ENCODE measurements around the gene OR2G6. TPM values are rescaled to one million over a fixed set of nuclear protein-coding genes. Genes with fewer than 3 reads are reported as not detected.
"Not testable (repeated sequence)": the region's sequence is repeated elsewhere in the genome, so short reads cannot be mapped to it uniquely, and the experiment has no call there.

OR2G6 gene
- polyA plus RNA-seq, 1 of the 3 experiments (the other 2 are of a cell fraction), result not detected

GRCh38 chr1:248481686-248482579 lies 25.9 kb upstream of the OR2G6 start:
- H3K9ac ChIP-seq; CTCF ChIA-PET; DNase-seq; POLR2A ChIA-PET; H3K36me3 ChIP-seq (replicated peaks in 1 of 2; ENCODE audit: control insufficient read depth in 1 of 2, insufficient read depth in 2 of 2, low read length in 1 of 2); H3F3A ChIP-seq (replicated peaks; ENCODE audit: insufficient read depth); H3K4me1 ChIP-seq (ENCODE audit: control insufficient read depth in 1 of 2, insufficient read depth in 2 of 2, low read depth in 1 of 2, low read length in 1 of 2); H2AFZ ChIP-seq (ENCODE audit: low read depth); H3K27ac ChIP-seq (ENCODE audit: low read depth in 2 of 2, low read length in 1 of 2); H3K27me3 ChIP-seq (ENCODE audit: insufficient read depth); H3K79me2 ChIP-seq (ENCODE audit: insufficient read depth); H3K9me2 ChIP-seq; H3K9me3 ChIP-seq; H4K20me1 ChIP-seq (ENCODE audit: insufficient read depth): not testable (repeated sequence)
- Histone ChIP-seq H3K4me3 (ENCODE audit: low read depth in 2 of 2, low read length in 1 of 2) (peak overlapping the region in 1 of 2 experiments; percentile 12; a peak in 1 of 4 replicates), H3K4me2 (0 out of 2 replicates have a peak overlapping the region, but pooled peaks have one; percentile 37)
- 2% methylated on average over 13 of the region's 13 CpGs for WGBS (ENCODE audit: low lambda C conversion rate)

DNA sequence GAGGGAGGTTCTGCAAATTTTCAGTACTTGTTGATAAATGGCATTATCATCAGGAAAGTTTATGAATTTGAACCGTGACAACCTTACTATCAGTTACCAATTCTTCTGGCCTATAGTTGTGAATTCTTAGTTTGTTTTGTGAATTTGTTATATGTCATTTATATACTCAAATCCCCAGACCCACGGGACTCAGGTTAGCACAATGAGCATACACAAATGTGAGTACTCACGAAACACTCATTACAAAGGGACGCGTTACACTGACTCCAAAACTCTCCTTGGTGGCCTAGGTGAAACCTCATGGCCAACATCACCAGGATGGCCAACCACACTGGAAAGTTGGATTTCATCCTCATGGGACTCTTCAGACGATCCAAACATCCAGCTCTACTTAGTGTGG lies 19.6 kb upstream of the OR2G6 start, which contains the start of gene OR2T5:
OR2T5 (plus strand) TSS at position 301 of the 400 bp plus-strand sequence; CDS start at position 301, 0 bp downstream.
- H3K4me2 ChIP-seq; H3K27me3 ChIP-seq (ENCODE audit: insufficient read depth); CTCF ChIA-PET; H3K9me3 ChIP-seq; H3K4me1 ChIP-seq (ENCODE audit: control insufficient read depth in 1 of 2, insufficient read depth in 2 of 2, low read depth in 1 of 2, low read length in 1 of 2); H3K36me3 ChIP-seq (replicated peaks in 1 of 2; ENCODE audit: control insufficient read depth in 1 of 2, insufficient read depth in 2 of 2, low read length in 1 of 2); H3K9me2 ChIP-seq; H3F3A ChIP-seq (replicated peaks; ENCODE audit: insufficient read depth); H3K9ac ChIP-seq; POLR2A ChIA-PET; H3K79me2 ChIP-seq (ENCODE audit: insufficient read depth); H3K4me3 ChIP-seq (ENCODE audit: low read depth in 2 of 2, low read length in 1 of 2); DNase-seq; H2AFZ ChIP-seq (ENCODE audit: low read depth); H3K27ac ChIP-seq (ENCODE audit: low read depth in 2 of 2, low read length in 1 of 2); H4K20me1 ChIP-seq (ENCODE audit: insufficient read depth): not testable (repeated sequence)
- WGBS (ENCODE audit: low lambda C conversion rate), result 14% methylated on average over 4 of the region's 6 CpGs

- H3K4me3 ChIP-seq (ENCODE audit: low read depth in 2 of 2, low read length in 1 of 2); H3K9me2 ChIP-seq; H3K4me2 ChIP-seq; POLR2A ChIA-PET; H3K27ac ChIP-seq (ENCODE audit: low read depth in 2 of 2, low read length in 1 of 2); CTCF ChIA-PET; H3K9ac ChIP-seq; H3K9me3 ChIP-seq; DNase-seq; H3K4me1 ChIP-seq (ENCODE audit: control insufficient read depth in 1 of 2, insufficient read depth in 2 of 2, low read depth in 1 of 2, low read length in 1 of 2); H3K27me3 ChIP-seq (ENCODE audit: insufficient read depth); H2AFZ ChIP-seq (ENCODE audit: low read depth); H3F3A ChIP-seq (replicated peaks; ENCODE audit: insufficient read depth); H3K79me2 ChIP-seq (ENCODE audit: insufficient read depth); H3K36me3 ChIP-seq (replicated peaks in 1 of 2; ENCODE audit: control insufficient read depth in 1 of 2, insufficient read depth in 2 of 2, low read length in 1 of 2); H4K20me1 ChIP-seq (ENCODE audit: insufficient read depth): not testable (repeated sequence)
- no CpG with 5 or more reads among the region's 5 CpGs for WGBS (ENCODE audit: low lambda C conversion rate)
Observed at GRCh38 chr1:248496661-248497060, 11.2 kb upstream of the OR2G6 start.

- H3K27ac ChIP-seq (ENCODE audit: low read depth in 2 of 2, low read length in 1 of 2); H3K9me2 ChIP-seq; CTCF ChIA-PET; H3K4me3 ChIP-seq (ENCODE audit: low read depth in 2 of 2, low read length in 1 of 2); H4K20me1 ChIP-seq (ENCODE audit: insufficient read depth); H3K36me3 ChIP-seq (replicated peaks in 1 of 2; ENCODE audit: control insufficient read depth in 1 of 2, insufficient read depth in 2 of 2, low read length in 1 of 2); H3K9me3 ChIP-seq; H3K4me1 ChIP-seq (ENCODE audit: control insufficient read depth in 1 of 2, insufficient read depth in 2 of 2, low read depth in 1 of 2, low read length in 1 of 2); DNase-seq; H3K4me2 ChIP-seq; POLR2A ChIA-PET; H3F3A ChIP-seq (replicated peaks; ENCODE audit: insufficient read depth); H2AFZ ChIP-seq (ENCODE audit: low read depth); H3K79me2 ChIP-seq (ENCODE audit: insufficient read depth); H3K27me3 ChIP-seq (ENCODE audit: insufficient read depth); H3K9ac ChIP-seq: not testable (repeated sequence)
- WGBS (ENCODE audit: low lambda C conversion rate), result 0% methylated on average over 1 of the region's 2 CpGs
Observed at GRCh38 chr1:248500305-248501035, 7.4 kb upstream of the OR2G6 start.

DNA sequence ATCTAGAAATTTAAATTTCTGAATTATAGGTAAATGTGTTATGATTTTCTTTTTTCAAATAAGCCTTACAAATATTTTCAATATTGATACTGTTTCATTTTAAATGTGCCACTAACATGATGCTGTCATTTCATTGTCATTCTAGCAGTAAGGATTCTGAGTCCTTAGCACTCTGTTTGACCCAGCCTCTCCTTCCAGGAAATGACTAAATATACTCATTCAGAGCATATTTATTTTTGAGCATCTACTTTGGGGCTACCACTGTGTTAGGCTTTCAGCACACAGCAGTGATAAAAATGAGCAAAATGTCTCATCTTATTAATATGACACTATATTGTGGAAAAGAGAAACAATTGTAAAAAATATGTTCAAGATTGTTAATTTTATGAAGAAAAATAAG lies 2.3 kb downstream of the OR2G6 start:
- H3K9me3 ChIP-seq; H2AFZ ChIP-seq (ENCODE audit: low read depth); H3K4me2 ChIP-seq; POLR2A ChIA-PET; H3K36me3 ChIP-seq (replicated peaks in 1 of 2; ENCODE audit: control insufficient read depth in 1 of 2, insufficient read depth in 2 of 2, low read length in 1 of 2); CTCF ChIA-PET; H3K4me1 ChIP-seq (ENCODE audit: control insufficient read depth in 1 of 2, insufficient read depth in 2 of 2, low read depth in 1 of 2, low read length in 1 of 2); H3K9ac ChIP-seq; H3K27ac ChIP-seq (ENCODE audit: low read depth in 2 of 2, low read length in 1 of 2); H3K79me2 ChIP-seq (ENCODE audit: insufficient read depth); DNase-seq; H4K20me1 ChIP-seq (ENCODE audit: insufficient read depth); H3F3A ChIP-seq (replicated peaks; ENCODE audit: insufficient read depth); H3K4me3 ChIP-seq (ENCODE audit: low read depth in 2 of 2, low read length in 1 of 2); H3K27me3 ChIP-seq (ENCODE audit: insufficient read depth); H3K9me2 ChIP-seq: not testable (repeated sequence)
